Loucy (cell line): ENCODE measurements around the gene ENHO.

Experiments used
- CTCF ChIP-seq: fragments of 200-600 bp; sonication (generic); conservative IDR thresholded peaks from 2 replicates; pipeline ENCODE4 v1.5.1; 2014; ENCODE audit warnings: mild to moderate bottlenecking, antibody characterized with exemption, low read length
- EZH2phosphoT487 ChIP-seq: fragments of 200-600 bp; IDR thresholded peaks from 2 replicates; pipeline ENCODE4 v1.6.1; 2018; ENCODE audit warnings: antibody characterized with exemption, mild to moderate bottlenecking, moderate library complexity, borderline replicate concordance

GRCh38 chr9:34491596-34491995, 31.2 kb downstream of the ENHO start:
- TF ChIP-seq CTCF, result no peak
- no peak for TF ChIP-seq EZH2phosphoT487
